Neural cell (in vitro differentiated cells): Measurements from ENCODE around the gene IL10RB. TPM values are rescaled to one million over a fixed set of nuclear protein-coding genes. Genes with fewer than 3 reads are reported as not detected.

Source experiments
- H2AFZ ChIP-seq: fragments of 200-600, 300-800 bp; sonication (generic), shearing (Covaris generic); 2 replicates; pipeline ENCODE4 v1.6.0; 2014; ENCODE audit warnings: low read depth, mild to moderate bottlenecking, antibody characterized with exemption, low read length, moderate library complexity
- H3F3A ChIP-seq: fragments of 200-600 bp; shearing (Covaris generic); 2 replicates; pipeline ENCODE4 v1.6.1; 2016; ENCODE audit warnings: mild to moderate bottlenecking, moderate library complexity, mixed read lengths, antibody characterized with exemption, low read length; ENCODE audit not compliant: insufficient read depth, poor library complexity, severe bottlenecking
- H3K27ac ChIP-seq: fragments of 200-600, 300-800 bp; sonication (generic), shearing (Covaris generic); 2 replicates; pipeline ENCODE4 v1.5.1; 2014; ENCODE audit warnings: mild to moderate bottlenecking, low read length, moderate library complexity
- H3K27me3 ChIP-seq: fragments of 300-800, 200-600 bp; sonication (generic), shearing (Covaris generic); 2 replicates; pipeline ENCODE4 v1.6.0; 2014; ENCODE audit warnings: mild to moderate bottlenecking, low read depth, low read length, moderate library complexity; ENCODE audit not compliant: insufficient read depth
- H3K36me3 ChIP-seq: fragments of 300-800, 200-600 bp; sonication (generic), shearing (Covaris generic); 2 replicates; pipeline ENCODE4 v1.5.1; 2014; ENCODE audit warnings: mild to moderate bottlenecking, antibody characterized with exemption, low read length, moderate library complexity; ENCODE audit not compliant: insufficient read depth
- H3K4me2 ChIP-seq: fragments of 300-800, 200-600 bp; sonication (generic), shearing (Covaris generic); 2 replicates; pipeline ENCODE4 v1.6.0; 2014; ENCODE audit warnings: mild to moderate bottlenecking, low read length
- H3K4me3 ChIP-seq: fragments of 300-800, 200-600 bp; sonication (generic), shearing (Covaris generic); 2 replicates; pipeline ENCODE4 v1.5.1; 2014; ENCODE audit warnings: mild to moderate bottlenecking, low read length, moderate library complexity
- H3K79me2 ChIP-seq: fragments of 200-600 bp; shearing (Covaris generic); replicated peaks from 2 replicates; pipeline ENCODE4 v1.6.0; 2014; ENCODE audit warnings: mild to moderate bottlenecking, low read length, moderate library complexity; ENCODE audit not compliant: insufficient read depth
- H3K9ac ChIP-seq: fragments of 300-800, 200-600 bp; sonication (generic), shearing (Covaris generic); 2 replicates; pipeline ENCODE4 v1.6.1; 2016; ENCODE audit warnings: mild to moderate bottlenecking, low read length, mixed read lengths
- H3K9me2 ChIP-seq: fragments of 200-600 bp; shearing (Covaris generic); 2 replicates; pipeline ENCODE4 v1.6.1; 2016; ENCODE audit warnings: mild to moderate bottlenecking, low read length, mixed read lengths; ENCODE audit not compliant: insufficient read depth
- H3K9me3 ChIP-seq: fragments of 200-600, 300-800 bp; sonication (generic), shearing (Covaris generic); 2 replicates; pipeline ENCODE4 v1.6.1; 2016; ENCODE audit warnings: mild to moderate bottlenecking, mixed run types, low read length, moderate library complexity, mixed read lengths
- H4K20me1 ChIP-seq: fragments of 200-600 bp; shearing (Covaris generic); 2 replicates; pipeline ENCODE4 v1.6.1; 2016; ENCODE audit warnings: mild to moderate bottlenecking, mixed run types; ENCODE audit not compliant: insufficient read depth
- EP300 ChIP-seq: fragments of 450-650 bp; conservative IDR thresholded peaks from 2 replicates; pipeline ENCODE4 v1.6.1; 2014; ENCODE audit warnings: antibody characterized with exemption, mild to moderate bottlenecking, moderate library complexity; ENCODE audit not compliant: poor library complexity, severe bottlenecking
- EZH2 ChIP-seq: fragments of 200-600, 300-800 bp; shearing (Covaris generic), sonication (generic); IDR thresholded peaks from 2 replicates; pipeline ENCODE4 v1.6.1; 2014; ENCODE audit warnings: antibody characterized with exemption, low read length, borderline replicate concordance, mild to moderate bottlenecking; ENCODE audit not compliant: insufficient read depth, poor library complexity, severe bottlenecking
- MXI1 ChIP-seq: fragments of 450-650 bp; conservative IDR thresholded peaks from 2 replicates; pipeline ENCODE4 v1.6.1; 2014; ENCODE audit warnings: antibody characterized with exemption, mild to moderate bottlenecking; ENCODE audit not compliant: poor library complexity, severe bottlenecking
- POLR2AphosphoS5 ChIP-seq: IDR thresholded peaks from 2 replicates; pipeline ENCODE4 v1.6.1; 2012
- RAD21 ChIP-seq: fragments of 450-650 bp; conservative IDR thresholded peaks from 2 replicates; pipeline ENCODE4 v1.6.1; 2014; ENCODE audit warnings: antibody characterized with exemption, mild to moderate bottlenecking, moderate library complexity
- SMC3 ChIP-seq: fragments of 450-650 bp; conservative IDR thresholded peaks from 2 replicates; pipeline ENCODE4 v1.6.1; 2014; ENCODE audit warnings: antibody characterized with exemption, mild to moderate bottlenecking, moderate library complexity; ENCODE audit not compliant: poor library complexity
- TAF1 ChIP-seq: IDR thresholded peaks from 2 replicates; pipeline ENCODE4 v1.6.1; 2012; ENCODE audit warnings: low read depth
- polyA minus RNA-seq: library from RNA; depleted of rRNA, polyadenylated mRNA; stranded (reverse); fragments of >200 nt; gene quantifications from 2 replicates; pipeline ENCODE4 v1.2.3, GENCODE V29; 2014
- polyA plus RNA-seq: library from polyadenylated mRNA; depleted of rRNA; stranded (reverse); fragments of >200 nt; gene quantifications from 2 replicates; pipeline ENCODE4 v1.2.3, GENCODE V29; 2014
- TF ChIP-seq, protein P1 (sequence below): fragments of 450-650 bp; IDR thresholded peaks from 2 replicates; pipeline ENCODE4 v1.5.1; 2014; ENCODE audit warnings: antibody characterized with exemption, mild to moderate bottlenecking, moderate library complexity; ENCODE audit not compliant: poor library complexity, severe bottlenecking
- TF ChIP-seq, protein P2 (sequence below): IDR thresholded peaks from 2 replicates; pipeline ENCODE4 v1.6.1; 2012; ENCODE audit warnings: borderline replicate concordance

IL10RB gene
- polyA plus RNA-seq (0.38 and 6.0 TPM in 2 replicates), polyA minus RNA-seq (2.1 and 2.4 TPM in 2 replicates)

DNA sequence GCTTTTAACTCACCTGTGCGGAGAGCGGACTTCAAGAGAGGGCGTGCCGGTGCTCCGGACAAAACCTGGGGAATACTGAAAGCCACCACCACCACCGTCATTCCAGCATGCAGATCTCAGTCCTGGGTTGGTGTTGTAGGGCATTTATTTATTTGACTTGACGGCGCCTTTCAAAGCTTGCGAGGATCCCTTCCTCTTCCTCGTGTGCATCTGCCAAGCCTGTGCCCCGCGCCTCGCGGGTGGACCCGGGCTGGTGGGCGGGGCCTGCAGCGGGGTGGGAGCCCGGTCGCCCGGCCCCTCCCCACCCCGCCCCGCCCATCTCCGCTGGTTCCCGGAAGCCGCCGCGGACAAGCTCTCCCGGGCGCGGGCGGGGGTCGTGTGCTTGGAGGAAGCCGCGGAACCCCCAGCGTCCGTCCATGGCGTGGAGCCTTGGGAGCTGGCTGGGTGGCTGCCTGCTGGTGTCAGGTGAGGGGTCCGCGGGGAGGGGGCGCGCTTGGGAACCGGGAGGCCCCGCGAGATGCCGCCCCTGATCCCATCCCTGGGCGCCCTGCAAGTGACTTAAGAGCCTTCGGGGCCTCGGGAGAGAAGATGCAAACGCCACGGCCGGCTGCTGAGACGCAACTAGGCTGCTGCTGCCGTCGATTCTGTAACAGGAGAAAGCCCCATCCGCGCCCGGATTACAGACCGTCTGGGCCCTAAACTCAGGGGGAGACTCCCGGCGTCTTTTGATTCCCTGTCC is at the start of gene IL10RB:
TSS of gene IL10RB (plus strand) at position 318 of the 739 bp plus-strand sequence. CDS start at position 417, 99 bp downstream.
- H3K9ac ChIP-seq: peak within 1 kb of the TSS; percentile 51

DNA sequence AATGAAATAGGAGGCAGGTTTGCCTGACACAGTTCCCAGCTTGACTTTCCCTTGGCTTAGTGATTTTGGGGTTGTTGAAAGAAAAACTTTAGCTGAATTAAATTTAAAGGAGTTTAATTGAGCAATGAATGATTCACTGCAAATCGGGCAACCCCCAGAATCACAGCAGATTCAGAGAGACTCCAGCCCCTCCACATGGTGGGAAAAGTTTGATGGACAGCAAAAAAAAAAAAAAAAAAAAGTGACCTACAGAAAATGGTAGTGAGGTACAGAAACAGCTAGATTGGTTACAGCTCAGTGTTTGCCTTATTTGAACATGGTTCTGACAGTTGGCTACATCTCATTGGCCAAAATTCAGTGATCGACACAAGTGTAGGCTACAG is 49.0 kb upstream of the IL10RB start:
- H3K27me3 ChIP-seq: no peaks in the 10 kb centered on the region
- H2AFZ ChIP-seq: no peak overlapping the region
- no peak overlapping the region for H3K4me2 ChIP-seq
- no peak overlapping the region for H3K9ac ChIP-seq
- no peaks in the 10 kb centered on the region for H4K20me1 ChIP-seq
- H3K9me3 ChIP-seq: no peaks in the 10 kb centered on the region
- no peak overlapping the region for H3K27ac ChIP-seq
- no peaks in the 10 kb centered on the region for H3K9me2 ChIP-seq
- H3K36me3 ChIP-seq: no peaks in the 10 kb centered on the region
- H3F3A ChIP-seq: no peaks in the 10 kb centered on the region
- H3K79me2 ChIP-seq: no peaks in the 10 kb centered on the region
- H3K4me3 ChIP-seq: no peak overlapping the region
- TF ChIP-seq TAF1: no peak
- no peak for TF ChIP-seq MXI1
- TF ChIP-seq RAD21: no peak
- TF ChIP-seq, protein P1, sequence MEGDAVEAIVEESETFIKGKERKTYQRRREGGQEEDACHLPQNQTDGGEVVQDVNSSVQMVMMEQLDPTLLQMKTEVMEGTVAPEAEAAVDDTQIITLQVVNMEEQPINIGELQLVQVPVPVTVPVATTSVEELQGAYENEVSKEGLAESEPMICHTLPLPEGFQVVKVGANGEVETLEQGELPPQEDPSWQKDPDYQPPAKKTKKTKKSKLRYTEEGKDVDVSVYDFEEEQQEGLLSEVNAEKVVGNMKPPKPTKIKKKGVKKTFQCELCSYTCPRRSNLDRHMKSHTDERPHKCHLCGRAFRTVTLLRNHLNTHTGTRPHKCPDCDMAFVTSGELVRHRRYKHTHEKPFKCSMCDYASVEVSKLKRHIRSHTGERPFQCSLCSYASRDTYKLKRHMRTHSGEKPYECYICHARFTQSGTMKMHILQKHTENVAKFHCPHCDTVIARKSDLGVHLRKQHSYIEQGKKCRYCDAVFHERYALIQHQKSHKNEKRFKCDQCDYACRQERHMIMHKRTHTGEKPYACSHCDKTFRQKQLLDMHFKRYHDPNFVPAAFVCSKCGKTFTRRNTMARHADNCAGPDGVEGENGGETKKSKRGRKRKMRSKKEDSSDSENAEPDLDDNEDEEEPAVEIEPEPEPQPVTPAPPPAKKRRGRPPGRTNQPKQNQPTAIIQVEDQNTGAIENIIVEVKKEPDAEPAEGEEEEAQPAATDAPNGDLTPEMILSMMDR: no peak
- TF ChIP-seq POLR2AphosphoS5: no peak
- no peak for TF ChIP-seq EP300
- TF ChIP-seq, protein P2, sequence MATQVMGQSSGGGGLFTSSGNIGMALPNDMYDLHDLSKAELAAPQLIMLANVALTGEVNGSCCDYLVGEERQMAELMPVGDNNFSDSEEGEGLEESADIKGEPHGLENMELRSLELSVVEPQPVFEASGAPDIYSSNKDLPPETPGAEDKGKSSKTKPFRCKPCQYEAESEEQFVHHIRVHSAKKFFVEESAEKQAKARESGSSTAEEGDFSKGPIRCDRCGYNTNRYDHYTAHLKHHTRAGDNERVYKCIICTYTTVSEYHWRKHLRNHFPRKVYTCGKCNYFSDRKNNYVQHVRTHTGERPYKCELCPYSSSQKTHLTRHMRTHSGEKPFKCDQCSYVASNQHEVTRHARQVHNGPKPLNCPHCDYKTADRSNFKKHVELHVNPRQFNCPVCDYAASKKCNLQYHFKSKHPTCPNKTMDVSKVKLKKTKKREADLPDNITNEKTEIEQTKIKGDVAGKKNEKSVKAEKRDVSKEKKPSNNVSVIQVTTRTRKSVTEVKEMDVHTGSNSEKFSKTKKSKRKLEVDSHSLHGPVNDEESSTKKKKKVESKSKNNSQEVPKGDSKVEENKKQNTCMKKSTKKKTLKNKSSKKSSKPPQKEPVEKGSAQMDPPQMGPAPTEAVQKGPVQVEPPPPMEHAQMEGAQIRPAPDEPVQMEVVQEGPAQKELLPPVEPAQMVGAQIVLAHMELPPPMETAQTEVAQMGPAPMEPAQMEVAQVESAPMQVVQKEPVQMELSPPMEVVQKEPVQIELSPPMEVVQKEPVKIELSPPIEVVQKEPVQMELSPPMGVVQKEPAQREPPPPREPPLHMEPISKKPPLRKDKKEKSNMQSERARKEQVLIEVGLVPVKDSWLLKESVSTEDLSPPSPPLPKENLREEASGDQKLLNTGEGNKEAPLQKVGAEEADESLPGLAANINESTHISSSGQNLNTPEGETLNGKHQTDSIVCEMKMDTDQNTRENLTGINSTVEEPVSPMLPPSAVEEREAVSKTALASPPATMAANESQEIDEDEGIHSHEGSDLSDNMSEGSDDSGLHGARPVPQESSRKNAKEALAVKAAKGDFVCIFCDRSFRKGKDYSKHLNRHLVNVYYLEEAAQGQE: no peak
- TF ChIP-seq EZH2: no peak
- no peak for TF ChIP-seq SMC3

More for the DNA sequence above, at the start of gene IL10RB:
- no peak within 1 kb of the TSS for H3K27ac ChIP-seq
- H3F3A ChIP-seq: no peaks in the 10 kb centered on the region
- H3K27me3 ChIP-seq: no peaks in the 10 kb centered on the region
- no peak within 1 kb of the TSS for H2AFZ ChIP-seq
- H4K20me1 ChIP-seq: no peaks in the 10 kb centered on the region
- H3K9me3 ChIP-seq: no peaks in the 10 kb centered on the region
- H3K9me2 ChIP-seq: no peaks in the 10 kb centered on the region
- no peaks in the 10 kb centered on the region for H3K79me2 ChIP-seq
- TF ChIP-seq RAD21: no peak
- TF ChIP-seq, protein P2: no peak
- TF ChIP-seq, protein P1: no peak
- no peak for TF ChIP-seq SMC3
- no peak for TF ChIP-seq POLR2AphosphoS5
- no peak for TF ChIP-seq EZH2
- TF ChIP-seq EP300: no peak
- TF ChIP-seq TAF1: no peak
- no peak for TF ChIP-seq MXI1
- H3K4me3 ChIP-seq: peak within 1 kb of the TSS; percentile 65
- peaks cover 6% of the 10 kb centered on the region for H3K36me3 ChIP-seq
- H3K4me2 ChIP-seq: no peak within 1 kb of the TSS
